WTC11 (cell line): ENCODE results near the gene WDR31.

Experiments
- ATF2 ChIP-seq: sonication (generic); formaldehyde crosslinking; IDR thresholded peaks from 2 replicates; pipeline ENCODE4 v1.8.1; 2022; ENCODE audit warnings: low read depth, missing genetic modification reagents, borderline replicate concordance
- FOXJ3 ChIP-seq: sonication (generic); formaldehyde crosslinking; IDR thresholded peaks from 2 replicates; pipeline ENCODE4 v1.9.0; 2021; ENCODE audit warnings: missing genetic modification reagents, mild to moderate bottlenecking, borderline replicate concordance
- JUN ChIP-seq: sonication (generic); formaldehyde crosslinking; IDR thresholded peaks from 2 replicates; pipeline ENCODE4 v1.8.0; 2023; ENCODE audit warnings: mild to moderate bottlenecking, missing genetic modification reagents
- NR1H2 ChIP-seq: sonication (generic); formaldehyde crosslinking; IDR thresholded peaks from 2 replicates; pipeline ENCODE4 v1.9.0; 2021; ENCODE audit warnings: mild to moderate bottlenecking, moderate library complexity, missing genetic modification reagents
- NR2C2 ChIP-seq: sonication (generic); formaldehyde crosslinking; IDR thresholded peaks from 2 replicates; pipeline ENCODE4 v1.8.0; 2022; ENCODE audit warnings: mild to moderate bottlenecking, missing genetic modification reagents
- SMAD3 ChIP-seq: sonication (generic); formaldehyde crosslinking; IDR thresholded peaks from 2 replicates; pipeline ENCODE4 v1.8.0; 2022; ENCODE audit warnings: missing genetic modification reagents, mild to moderate bottlenecking, borderline replicate concordance
- USF1 ChIP-seq: sonication (generic); formaldehyde crosslinking; IDR thresholded peaks from 2 replicates; pipeline ENCODE4 v1.8.0; 2022; ENCODE audit warnings: mild to moderate bottlenecking, missing genetic modification reagents
- ZBTB21 ChIP-seq: sonication (generic); formaldehyde crosslinking; IDR thresholded peaks from 2 replicates; pipeline ENCODE4 v1.8.1; 2023; ENCODE audit warnings: mild to moderate bottlenecking, missing genetic modification reagents, borderline replicate concordance
- ZNF138 ChIP-seq: sonication (generic); formaldehyde crosslinking; conservative IDR thresholded peaks from 2 replicates; pipeline ENCODE4 v1.8.1; 2022; ENCODE audit warnings: mild to moderate bottlenecking, moderate library complexity, missing genetic modification reagents
- ZNF512 ChIP-seq: sonication (generic); formaldehyde crosslinking; IDR thresholded peaks from 2 replicates; pipeline ENCODE4 v1.8.1; 2022; ENCODE audit warnings: missing genetic modification reagents, borderline replicate concordance
- ZNF671 ChIP-seq: fragments of 250-450 bp; sonication (Bioruptor Pico); IDR thresholded peaks from 2 replicates; pipeline ENCODE4 v1.8.0; 2021; ENCODE audit warnings: mild to moderate bottlenecking
- TF ChIP-seq, protein P1 (sequence below): fragments of 200-600 bp; IDR thresholded peaks from 2 replicates; pipeline ENCODE4 v1.8.0; 2022; ENCODE audit warnings: antibody characterized with exemption

DNA sequence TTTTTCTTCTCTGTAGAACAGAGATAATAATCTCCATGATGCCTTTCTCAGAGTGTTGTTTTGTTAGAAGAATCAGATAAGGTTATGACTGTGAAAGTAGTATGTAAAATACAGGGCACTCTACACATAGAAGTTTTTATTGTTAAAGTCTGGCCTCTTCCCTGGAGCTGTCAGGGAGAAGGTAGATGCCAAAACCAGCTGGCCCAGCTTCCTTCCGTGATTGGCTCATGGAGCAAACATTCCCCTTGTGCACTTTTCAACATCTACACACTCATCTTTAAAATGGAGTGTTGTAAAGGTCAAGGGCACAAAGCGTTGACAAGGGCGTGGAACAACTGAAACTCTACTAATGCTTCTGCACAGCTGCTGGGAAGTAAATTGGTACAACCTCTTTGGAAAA is 29.5 kb downstream of the WDR31 start:
- TF ChIP-seq NR1H2 (CRISPR knock-in tag) (no peak), USF1 (no peak), ATF2 (CRISPR knock-in tag) (no peak), ZNF512 (no peak), ZBTB21 (CRISPR knock-in tag) (no peak), JUN (CRISPR knock-in tag) (no peak), SMAD3 (CRISPR knock-in tag) (no peak), ZNF671 (CRISPR knock-in tag) (no peak), ZNF138 (CRISPR knock-in tag) (no peak), NR2C2 (CRISPR knock-in tag) (no peak), FOXJ3 (CRISPR knock-in tag) (no peak)
- TF ChIP-seq, protein P1, sequence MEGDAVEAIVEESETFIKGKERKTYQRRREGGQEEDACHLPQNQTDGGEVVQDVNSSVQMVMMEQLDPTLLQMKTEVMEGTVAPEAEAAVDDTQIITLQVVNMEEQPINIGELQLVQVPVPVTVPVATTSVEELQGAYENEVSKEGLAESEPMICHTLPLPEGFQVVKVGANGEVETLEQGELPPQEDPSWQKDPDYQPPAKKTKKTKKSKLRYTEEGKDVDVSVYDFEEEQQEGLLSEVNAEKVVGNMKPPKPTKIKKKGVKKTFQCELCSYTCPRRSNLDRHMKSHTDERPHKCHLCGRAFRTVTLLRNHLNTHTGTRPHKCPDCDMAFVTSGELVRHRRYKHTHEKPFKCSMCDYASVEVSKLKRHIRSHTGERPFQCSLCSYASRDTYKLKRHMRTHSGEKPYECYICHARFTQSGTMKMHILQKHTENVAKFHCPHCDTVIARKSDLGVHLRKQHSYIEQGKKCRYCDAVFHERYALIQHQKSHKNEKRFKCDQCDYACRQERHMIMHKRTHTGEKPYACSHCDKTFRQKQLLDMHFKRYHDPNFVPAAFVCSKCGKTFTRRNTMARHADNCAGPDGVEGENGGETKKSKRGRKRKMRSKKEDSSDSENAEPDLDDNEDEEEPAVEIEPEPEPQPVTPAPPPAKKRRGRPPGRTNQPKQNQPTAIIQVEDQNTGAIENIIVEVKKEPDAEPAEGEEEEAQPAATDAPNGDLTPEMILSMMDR, result no peak
